GM10847 (cell line): ENCODE measurements around the gene POLD4.

ENCODE experiments used
- POLR2A ChIP-seq: IDR thresholded peaks from 2 replicates; pipeline ENCODE4 v1.6.1; 2011; ENCODE audit not compliant: insufficient read length; ENCODE audit errors: extremely low read depth

POLD4 gene

DNA sequence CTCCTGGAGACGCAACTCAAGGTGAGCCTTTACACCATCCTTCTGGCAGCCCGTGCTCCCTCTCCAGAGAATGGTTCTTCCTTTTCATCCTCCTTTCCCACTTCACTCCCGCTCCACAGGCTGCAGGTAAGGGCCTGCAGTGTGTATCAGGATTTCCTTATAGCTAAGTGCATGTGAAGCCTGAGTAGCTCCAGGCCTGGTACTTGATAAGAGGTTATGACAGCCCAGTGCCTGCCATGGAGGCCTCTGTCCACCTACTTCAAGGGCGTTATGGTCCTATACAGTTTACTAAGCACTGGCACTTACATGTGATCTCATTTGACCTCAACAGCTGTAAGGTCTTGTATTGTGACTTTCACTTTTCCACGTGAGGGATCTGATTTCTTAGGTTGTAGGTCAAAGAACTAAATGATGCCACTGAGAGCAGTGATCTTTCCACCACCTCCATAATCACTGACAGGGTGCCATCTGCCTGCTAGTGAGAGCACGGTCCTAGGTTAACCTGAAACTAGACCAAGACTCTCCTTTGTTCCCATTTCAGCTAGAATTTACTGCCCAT, 32.0 kb downstream of the POLD4 start:
- TF ChIP-seq POLR2A, result no peak

DNA sequence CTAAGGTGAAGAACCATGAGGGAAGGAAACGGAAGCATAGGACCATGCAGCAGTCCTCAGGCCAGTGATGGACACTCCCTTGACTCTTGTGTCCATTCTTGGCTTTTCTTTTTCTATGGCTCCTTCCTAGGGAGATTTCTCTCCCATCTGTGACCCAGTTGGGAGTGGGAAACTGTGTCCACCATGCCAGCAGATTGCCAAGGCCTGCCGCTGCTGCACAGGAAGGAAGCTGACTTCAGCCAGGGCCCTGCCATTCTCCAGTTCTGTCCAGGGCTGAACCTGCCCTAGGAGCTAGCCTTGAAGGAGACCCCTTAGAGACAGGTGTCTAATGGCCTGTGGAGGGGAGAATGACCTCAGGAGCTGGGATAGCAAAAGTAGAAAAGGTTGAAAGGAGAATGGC, 32.7 kb downstream of the POLD4 start:
- no peak for TF ChIP-seq POLR2A

DNA sequence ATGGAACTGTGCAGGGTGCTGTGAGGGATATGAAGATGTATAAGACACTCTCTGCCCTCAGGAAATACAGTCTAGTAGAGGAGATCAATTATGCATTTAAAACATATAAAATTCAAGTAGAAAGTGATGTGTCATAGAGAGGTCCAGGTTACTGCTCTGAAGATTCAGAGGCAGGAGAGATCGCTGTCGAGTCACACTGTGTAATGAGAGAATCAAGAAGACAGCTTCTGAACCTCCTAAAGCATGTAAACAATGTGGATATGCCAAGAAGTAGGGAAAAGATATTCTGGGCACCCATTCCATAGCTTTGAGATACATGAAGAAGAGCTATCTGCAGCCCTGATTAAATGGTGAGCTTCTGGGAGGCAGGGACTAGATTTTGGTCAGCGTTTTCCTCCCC, 33.3 kb downstream of the POLD4 start:
- TF ChIP-seq POLR2A, result no peak

DNA sequence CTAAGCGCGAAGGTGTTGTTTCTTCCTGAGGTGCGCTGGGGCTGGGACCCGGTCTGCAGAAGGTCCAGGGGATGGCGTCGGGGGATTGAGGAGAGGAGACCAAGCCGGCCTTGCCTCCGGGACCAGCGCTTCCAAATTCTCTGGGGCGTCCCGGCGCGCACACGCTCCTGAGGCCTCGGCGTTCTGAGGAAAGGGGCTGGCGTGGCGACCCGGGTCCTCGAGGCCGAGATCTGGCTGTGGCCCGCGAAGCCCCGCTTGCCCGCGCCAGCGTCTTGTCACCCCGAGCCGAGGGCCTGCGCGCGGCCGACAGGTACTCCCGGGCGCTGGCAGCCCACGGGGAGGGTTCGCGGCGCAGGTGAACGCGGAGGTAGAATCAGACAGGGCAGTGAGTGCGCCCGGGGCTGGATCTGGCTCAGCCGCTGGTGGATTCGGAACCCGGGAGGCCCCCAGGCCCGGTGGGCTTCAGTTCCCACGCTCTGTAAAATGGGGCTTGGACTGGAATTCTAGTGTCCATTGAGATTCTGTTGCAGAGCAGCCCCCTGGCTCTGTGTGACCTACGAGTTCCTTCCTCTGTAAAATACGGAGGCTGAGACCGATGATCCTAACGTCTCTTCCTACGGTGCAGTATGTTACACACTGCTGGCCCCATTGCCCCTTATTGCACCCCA, 35.3 kb downstream of the POLD4 start:
- no peak for TF ChIP-seq POLR2A

DNA sequence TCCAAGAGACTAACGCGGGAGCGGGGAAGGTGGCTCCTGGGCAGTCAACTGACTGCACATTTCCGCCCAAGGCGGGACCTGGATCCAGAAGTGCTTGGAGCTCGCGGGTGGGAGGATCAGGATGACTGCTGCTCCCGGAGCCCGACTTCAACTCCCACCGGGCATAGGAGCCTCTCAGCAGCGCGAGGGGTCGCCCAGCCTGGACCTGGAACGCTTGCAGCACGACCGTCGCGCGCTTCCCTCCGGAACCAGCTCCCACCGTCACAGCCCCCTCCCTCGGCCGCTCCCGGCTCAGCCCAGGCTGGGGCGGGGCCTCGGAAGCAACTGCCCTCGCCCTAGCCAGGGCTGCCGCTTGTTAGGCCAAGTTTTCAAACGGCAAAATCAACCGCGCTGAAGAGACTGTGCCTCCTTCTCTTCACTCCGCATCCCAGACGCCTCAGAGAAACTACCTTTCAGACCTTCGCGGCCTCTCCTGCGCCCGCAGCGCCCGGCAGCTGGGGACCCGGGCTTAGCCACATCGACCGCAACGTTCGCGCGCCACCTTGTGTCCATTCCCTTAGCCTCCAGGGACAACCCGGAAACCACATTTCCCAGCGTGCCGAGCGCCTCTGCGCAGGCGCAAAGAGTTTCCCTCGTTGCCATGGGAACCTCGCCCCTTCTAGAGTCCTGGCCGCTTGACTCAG, 36.0 kb downstream of the POLD4 start:
- peak; percentile 61 for TF ChIP-seq POLR2A

DNA sequence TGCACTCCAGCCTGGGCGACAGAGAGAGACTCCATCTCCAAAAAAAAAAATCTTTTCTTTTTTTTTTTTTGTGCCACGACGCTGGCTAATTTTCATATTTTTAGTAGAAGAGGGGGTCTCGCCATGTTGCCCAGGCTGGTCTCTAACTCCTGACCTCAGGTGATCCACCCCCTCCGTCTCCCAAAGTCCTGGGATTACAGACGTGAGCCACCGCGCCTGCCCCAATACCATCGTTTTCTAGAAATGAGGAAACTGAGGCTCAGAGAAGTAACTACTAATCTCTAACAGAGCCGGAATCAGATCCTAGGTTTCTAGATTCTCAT, 36.5 kb downstream of the POLD4 start:
- TF ChIP-seq POLR2A, result no peak

DNA sequence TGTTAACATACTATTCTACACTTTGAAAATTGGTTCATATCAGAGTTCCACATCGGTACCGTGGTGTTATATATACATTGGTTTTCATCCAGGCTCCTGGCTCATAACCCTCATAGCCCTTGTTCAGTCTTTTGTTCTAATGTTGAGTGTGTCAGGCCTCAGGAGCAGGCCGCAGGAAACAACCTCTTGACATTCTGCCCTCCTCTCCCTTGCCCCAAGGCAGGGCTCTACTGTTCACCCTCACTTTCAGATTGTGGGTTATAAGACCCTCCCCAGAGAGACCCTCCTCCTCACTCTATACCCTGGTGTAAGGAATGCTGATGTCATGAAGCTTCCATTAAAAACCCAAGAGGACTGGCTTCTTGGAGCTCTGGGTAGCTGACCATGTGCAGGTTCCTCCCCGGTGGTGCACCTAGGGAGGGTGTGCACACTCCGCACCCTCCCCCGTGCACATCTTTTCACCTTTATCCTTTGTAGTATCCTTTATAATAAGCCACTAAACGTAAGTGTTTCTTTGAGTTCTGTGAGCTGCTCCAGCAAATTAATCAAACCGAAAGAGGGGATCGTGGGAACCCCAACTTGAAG, 37.9 kb downstream of the POLD4 start:
- no peak for TF ChIP-seq POLR2A

DNA sequence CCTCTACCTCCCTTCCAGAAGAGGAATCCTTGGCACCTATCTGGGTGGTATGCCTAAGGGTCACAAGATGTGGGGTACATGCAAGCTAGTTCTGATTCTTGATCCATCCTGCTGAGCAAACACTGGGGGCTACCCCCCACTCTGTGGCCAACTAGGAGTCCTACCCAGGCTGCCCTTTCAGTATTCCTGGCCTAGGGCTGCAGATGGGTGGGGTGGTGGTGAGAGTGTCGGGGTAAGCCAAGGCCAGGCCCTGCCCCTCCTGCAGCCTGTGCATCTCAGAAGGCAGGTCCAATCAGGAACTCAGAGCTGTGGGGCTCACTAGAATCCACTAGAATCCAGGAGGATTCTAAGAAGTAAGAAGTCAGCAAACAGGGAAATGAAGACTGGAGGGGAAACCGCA, 39.1 kb downstream of the POLD4 start:
- TF ChIP-seq POLR2A, result no peak

DNA sequence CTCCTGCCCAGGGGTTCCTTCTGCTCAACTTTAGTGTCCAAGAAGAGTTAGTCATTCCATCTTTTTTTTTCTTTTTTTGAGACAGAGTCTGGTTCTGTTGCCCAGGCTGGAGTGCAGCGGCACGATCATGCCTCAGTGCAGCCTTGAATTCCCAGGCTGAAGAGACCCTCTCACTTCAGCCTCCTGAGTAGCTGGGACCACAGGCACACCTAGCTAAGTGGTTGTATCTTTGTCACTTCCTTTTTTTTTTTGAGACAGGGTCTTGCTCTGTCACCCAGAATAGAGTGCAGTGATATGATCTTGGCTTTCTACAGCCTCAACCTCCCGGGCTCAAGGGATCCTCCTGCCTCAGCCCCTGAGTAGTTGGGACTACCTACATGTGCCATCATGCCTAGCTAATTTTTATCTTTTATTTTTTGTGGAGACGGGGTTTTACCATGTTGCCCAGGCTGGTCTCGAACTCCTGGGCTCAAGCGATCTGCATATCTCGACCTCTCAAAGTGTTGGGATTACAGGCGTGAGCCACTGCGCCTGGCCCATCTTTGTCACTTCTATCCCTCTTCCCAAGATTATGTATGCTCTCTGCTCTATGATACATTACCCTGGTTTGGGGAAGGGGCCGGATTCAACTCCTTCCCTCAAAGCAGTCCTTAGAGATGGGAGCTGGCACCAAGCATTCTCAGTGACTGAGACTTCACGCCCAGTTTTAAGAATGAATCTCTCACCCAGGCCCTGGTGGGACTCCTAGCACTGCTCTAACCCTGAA, 40.0 kb downstream of the POLD4 start:
- TF ChIP-seq POLR2A, result no peak

DNA sequence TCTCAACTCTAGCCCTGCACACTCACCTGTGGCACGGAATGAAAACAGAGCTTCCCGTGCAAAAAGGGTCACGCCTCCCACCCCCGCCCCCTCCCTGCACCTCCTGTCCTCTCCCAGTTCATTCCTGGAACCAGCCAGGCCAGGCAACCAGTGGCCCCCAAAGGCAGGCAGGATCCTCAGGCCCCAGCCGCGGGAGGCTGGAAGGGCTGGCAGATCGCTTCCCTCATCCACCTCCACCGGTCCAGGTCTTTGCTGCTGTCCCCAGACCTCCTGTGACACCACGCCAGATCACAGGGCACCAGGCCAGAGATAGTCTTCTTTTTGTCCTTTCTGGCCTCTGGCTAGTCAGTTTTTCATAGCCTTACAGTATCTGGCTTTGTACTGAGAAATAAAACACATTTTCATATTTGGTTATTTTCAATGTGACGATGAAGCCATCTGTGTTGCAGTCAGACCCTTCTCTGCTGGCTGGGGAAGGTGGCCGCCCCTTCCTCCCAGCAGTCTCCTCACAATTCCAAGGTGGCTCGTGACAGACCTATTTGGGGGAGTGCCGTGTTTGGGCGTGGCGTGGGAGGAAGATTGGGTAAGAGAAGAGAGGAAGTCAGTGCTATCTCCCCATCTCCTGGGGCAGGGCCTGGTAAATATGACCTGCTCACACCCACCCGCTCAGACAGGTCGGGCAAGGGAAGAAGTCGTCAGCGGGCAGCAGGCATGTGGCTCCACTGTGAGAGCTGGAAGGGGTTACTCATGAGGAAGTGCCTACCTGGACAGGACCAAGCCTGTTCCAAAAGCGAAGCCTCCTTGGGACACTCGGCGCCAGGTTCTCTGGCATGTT, 40.9 kb downstream of the POLD4 start:
- no peak for TF ChIP-seq POLR2A

DNA sequence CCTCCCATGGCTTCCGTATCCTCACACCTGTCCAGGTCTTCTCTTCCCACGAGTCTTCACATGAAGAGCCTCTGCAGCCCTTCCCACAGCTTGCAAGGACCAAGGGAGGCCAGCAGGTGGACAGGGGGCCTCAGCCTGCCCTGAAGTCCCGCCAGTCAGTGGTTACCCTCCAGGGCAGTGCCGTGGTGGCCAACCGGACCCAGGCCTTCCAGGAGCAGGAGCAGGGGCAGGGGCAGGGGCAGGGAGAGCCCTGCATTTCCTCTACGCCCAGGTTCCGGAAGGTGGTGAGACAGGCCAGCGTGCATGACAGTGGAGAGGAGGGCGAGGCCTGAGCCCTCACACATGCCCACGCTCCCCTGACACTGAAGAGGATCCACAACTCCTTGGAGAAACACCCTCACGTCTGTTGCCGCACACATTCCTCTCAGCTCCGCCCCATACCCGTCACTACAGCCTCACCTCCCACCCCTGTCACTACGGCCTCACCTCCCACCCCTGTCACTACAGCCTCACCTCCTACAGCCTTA, 41.7 kb downstream of the POLD4 start:
- no peak for TF ChIP-seq POLR2A

DNA sequence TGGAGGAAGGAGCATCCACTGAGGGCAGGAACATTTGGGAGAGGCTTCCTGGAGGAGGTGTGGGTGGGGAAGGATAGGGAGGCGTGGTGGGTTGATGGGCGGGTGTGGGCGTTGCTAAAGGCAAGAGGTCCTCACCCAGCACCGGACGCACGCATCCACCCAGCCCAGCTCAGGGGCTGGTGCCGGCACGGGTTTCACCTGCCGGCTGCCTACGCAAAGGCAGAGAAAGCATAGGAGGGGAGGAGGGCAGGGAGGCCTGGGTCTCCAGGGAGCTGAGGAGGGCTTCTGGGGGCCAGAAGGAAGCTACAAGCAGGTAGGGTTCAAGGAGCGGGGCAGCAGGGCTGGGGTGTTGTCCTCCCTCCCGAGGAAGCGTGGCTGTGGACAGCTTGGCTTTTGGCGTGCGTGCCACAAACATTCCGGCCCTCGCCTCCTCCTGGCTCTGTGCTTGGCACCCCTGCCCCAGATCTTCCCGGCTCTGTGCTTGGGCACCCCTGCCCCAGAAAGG, 42.2 kb downstream of the POLD4 start:
- no peak for TF ChIP-seq POLR2A

DNA sequence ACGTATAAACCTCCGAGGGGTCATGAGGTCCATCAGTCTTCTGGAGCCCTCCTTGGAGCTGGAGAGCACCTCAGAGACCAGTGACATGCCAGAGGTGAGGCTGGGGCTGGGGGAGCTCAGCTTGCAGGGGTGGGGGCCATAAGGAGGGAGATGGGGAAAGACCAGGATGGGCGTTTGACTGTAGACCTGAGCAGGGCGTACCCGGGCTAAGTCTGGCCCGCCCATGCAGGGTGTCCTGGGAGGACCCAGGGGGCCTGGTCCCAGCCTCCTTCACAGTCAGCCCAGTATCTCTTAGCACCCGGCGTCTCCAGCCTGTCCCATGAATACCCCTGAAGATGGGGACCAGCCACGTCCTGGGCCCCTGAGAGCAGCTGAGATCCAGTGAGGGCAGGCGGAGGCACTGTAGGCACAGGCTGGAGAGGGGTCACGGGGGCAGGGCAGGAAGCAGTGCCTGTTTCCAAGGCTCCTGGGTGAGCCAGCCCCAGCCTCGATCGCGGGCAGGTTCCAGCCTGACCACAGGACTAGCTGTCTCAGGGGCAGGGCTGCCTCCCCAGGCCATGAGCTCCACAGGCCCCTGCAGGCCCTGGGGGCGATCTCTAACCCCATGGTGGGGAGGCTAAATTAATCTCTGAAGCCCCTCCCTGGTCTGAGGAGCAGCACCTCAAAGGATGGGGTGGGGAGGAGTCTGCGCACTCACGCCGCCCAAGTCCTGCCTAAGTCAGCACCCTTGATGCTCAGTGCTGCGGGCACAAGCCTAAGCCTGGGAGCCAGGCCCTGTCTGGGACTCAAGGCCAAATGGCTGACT, 42.9 kb downstream of the POLD4 start:
- no peak for TF ChIP-seq POLR2A

DNA sequence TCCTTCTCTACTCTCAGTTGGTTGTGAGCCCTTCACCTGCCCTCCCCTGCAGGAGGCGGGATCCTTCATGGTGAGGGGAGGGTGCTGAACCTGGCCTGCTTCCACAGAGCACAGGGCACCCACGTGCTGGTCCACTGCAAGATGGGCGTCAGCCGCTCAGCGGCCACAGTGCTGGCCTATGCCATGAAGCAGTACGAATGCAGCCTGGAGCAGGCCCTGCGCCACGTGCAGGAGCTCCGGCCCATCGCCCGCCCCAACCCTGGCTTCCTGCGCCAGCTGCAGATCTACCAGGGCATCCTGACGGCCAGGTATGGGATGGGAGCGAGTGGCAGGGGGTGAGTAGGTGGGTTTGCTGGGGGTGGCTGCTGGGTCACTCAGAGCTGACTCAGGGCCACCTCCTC, 43.7 kb downstream of the POLD4 start:
- TF ChIP-seq POLR2A, result no peak

DNA sequence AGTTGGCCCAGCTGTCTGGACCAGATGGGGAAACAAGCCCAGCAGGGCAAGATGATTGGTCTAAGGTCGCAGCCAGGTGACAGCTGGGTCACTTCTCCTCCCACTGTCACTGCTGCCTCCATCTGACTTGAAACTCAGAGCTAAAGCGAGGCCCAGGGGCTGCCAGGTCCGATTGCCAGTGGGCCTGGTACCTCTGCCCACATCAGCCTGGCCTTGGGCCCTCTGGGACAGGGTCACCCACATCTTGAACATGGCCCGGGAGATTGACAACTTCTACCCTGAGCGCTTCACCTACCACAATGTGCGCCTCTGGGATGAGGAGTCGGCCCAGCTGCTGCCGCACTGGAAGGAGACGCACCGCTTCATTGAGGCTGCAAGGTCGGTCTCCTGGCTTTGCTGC, 44.2 kb downstream of the POLD4 start:
- TF ChIP-seq POLR2A, result no peak
